Activated naive CD8-positive, alpha-beta T cell treated with anti-CD3 and anti-CD28 coated beads, Interleukin-2, amount 50 U/mL, for 16 hours (primary cell): ENCODE measurements around the gene CDC26.
"Not testable (repeated sequence)": the region's sequence is repeated elsewhere in the genome, so short reads cannot be mapped to it uniquely, and the experiment has no call there.

Experiments
- DNase-seq: peaks from one replicate; pipeline ENCODE4 v3.0.0-alpha.2; 2020; ENCODE audit warnings: low read depth, low spot score

The CDC26 gene

DNA sequence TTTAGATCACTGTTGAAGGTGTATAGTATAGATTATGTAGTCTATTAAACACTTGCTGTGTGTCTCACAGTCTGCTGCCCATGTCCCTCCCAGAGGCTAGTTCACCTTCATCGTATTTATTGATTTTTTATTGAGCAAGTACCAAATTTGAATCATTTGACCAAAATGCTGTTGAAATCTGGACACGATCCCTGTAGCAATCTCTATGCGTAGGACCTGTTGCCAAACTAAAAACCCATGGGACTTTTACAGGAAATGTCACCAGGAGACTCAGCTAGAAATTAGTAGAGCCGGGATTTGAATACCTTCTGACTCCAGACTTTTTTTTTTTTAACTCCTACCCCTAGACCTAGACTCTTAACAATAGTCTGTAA lies 36.5 kb downstream of the CDC26 start:
- no peak for DNase-seq

DNA sequence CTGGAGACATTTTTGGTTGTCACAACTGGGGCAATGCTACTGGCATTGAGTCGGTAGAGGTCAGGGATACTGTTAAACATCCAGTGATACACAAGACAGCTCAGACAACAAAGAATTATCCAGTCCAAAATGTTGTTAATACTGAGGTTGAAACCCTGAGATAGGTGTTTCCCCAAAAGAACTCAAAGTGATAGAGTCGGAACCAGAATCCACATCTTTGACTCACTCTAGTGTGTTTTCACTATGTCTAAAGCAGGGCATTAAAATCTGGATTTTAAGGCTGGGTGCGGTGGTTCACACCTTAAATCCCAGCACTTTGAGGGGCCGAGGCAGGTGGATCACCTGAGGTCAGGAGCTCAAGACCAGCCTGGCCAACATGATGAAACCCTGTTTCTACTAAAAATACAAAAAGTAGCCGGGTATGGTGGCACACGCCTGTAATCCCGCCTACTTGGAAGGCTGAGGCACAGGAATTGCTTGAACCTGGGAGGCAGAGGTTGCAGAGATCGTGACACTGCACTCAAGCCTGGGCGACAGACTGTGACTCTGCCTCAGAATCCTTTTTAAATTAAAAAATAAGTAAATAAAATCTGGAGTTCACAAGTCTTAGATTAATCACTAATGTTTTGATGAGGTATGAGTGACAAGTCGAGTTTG lies 37.0 kb downstream of the CDC26 start:
- DNase-seq, result no peak

DNA sequence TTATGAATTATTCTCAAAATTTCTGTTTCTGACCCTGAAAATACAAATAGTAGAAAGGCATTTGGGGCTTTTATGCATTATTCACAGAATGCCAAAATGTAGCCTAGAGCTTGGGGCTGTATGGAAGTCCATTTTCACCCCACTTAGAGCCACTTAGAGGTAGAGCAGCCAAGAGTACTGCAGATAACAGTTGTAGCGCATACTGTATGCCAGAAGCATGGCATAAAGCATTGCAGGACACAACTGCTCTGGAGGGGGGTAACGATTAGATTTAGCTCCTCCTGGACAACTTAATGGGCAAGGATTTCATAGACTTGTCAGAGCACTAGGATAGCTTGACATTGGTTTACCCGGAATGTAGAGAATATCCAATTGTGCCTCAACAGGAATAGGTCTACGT lies 38.3 kb downstream of the CDC26 start:
- DNase-seq, result no peak

DNA sequence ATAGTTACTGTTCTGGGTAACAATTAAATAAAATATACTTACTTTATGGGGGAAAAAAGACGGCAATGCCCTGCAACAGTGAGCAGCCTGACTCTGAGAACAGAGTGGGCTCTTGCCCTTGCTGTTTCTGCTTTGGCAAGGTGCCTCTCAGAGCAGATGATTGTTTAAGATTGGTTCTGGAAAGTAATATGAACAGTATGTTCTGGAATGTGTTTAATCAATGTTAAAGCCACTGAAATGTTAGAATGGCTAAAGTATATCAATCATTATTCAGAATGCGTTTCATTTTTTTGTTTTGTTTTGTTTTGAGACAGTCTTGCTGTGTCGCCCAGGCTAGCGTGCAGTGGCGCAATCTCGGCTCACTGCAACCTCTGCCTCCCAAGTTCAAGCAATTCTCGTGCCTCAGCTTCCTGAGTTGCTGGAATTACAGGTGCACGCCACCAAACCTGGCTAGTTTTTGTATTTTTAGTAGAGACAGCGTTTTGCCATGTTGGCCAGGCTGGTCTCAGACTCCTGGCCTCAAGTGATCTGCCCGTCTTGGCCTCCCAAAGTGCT lies 39.6 kb downstream of the CDC26 start:
- DNase-seq, result not testable (repeated sequence)

DNA sequence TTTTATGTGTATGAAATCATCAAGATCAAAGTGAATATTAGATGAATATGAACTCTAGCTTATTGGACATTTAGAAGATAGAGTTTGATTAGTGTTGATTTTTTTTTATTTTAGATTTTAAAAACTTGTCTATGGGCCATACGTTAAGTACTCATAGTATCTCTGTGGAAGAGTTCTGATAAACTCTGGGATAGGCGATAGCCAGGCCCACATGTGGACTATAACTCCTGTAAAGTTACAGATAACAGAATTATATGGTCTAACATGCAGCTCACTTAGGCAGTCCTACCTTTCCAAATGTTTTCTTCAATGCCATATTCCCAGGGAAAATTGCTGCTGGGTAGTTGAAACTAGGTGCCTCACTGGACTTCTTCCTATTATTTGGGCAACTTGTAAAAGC lies 43.7 kb downstream of the CDC26 start:
- DNase-seq, result no peak

DNA sequence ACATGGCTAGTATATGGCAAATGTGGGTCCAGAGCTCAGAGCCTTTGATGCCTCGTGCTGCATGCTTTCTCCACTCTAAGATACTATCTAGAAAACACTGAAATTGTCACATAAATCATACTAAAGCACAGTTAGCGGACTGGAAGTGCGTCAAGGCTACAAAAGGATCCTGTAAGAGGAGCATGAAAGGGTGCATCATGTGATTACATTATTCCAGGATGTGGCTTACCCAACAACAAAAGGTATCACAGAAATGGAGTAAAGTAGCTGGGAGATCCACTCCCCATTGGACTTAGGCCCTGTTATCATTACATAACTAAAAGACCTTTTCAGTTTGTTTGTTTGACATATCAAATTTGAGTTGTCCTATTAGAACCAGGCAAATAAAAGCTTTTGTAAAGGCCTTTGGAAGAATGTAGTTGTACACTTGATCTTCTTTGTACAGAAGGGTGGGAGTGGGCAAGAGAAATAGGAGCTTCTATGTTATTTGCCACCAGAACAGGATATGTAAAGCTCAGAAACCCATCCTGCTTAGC lies 47.2 kb downstream of the CDC26 start:
- no peak for DNase-seq

DNA sequence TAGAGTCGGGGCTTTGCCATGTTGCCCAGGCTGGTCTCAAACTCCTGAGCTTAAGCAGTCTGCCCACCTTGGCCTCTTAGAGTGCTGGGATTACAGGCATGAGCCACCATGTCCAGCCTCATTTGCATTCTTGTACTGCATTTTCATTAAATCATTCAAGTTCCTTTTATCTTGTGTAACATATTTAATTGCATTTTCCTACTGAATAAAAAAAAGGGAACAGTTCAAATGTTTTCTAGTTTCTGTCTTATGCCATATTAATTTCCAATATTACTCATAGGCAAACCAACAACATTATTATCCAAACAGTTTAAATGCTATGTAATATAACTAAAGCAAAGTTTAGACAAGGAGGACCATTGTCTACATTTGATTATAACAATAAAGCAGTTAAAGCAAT lies 47.9 kb downstream of the CDC26 start:
- no peak for DNase-seq

DNA sequence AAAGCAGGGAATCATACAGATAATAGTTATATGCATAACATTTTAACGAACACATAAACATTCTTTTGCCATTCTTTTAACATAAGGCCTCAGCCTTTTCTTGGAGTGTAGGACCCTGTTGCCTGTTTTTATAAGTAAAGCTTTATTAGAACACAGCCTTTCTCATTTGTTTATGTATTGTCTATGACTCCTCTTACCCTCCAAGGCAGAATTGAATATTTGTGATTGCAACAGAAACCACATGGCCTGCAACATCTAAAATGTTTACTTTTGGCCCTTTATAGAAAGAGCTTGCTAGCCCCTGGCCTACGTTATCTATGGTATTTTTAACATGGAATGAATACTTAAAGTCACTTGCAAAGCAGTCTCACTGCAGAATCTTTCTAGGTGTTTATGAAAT lies 51.4 kb downstream of the CDC26 start:
- no peak for DNase-seq

DNA sequence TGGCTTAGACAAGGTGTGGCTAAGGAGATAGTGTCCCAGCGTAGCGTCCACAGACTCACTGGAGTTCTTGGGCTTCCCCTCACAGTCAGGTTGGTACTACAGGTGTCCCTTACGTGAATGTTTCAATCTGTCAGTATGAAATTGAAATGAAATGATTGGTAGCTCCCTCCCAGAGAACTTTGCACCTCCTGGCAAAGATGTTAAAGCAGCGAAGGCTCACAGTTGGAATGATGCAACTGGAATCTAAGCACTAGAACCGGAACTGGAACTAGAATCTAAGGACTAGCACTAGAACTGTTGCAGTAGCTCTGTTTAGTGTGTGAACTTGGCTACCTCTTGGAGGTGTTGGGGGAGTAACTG lies 52.9 kb downstream of the CDC26 start:
- no peak for DNase-seq

DNA sequence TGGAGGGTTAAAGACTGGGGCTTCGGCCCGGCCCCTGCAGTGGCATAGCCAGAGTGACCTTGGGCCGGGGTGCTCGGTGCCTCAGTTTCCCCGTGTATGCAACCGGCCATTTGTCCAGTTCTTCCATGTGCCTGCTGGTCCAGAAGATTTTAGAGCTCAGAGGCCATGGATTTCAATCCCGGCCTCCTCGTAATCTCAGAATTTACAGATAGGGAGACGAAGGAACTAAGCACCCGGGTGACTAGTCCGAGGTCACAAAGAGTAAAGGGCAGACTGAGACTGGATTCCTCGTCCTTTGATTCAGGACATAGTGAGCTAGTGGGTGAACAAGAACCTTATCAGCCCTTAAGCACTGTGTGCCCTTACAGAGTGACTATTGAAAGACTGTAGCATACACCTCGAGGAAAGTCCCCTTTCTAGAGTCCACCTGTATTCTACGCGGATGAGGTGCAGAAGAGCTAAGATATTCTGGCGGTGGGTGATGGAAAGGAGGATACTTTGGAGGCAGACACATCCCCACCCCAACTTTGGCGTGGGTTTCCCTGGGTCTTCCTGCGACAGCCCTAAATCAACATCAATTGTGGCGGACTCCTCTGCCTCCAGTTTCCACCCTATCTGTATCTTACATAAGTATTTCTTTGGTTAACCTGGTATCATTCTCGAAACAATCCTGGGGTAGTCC lies 53.4 kb downstream of the CDC26 start:
- no peak for DNase-seq

DNA sequence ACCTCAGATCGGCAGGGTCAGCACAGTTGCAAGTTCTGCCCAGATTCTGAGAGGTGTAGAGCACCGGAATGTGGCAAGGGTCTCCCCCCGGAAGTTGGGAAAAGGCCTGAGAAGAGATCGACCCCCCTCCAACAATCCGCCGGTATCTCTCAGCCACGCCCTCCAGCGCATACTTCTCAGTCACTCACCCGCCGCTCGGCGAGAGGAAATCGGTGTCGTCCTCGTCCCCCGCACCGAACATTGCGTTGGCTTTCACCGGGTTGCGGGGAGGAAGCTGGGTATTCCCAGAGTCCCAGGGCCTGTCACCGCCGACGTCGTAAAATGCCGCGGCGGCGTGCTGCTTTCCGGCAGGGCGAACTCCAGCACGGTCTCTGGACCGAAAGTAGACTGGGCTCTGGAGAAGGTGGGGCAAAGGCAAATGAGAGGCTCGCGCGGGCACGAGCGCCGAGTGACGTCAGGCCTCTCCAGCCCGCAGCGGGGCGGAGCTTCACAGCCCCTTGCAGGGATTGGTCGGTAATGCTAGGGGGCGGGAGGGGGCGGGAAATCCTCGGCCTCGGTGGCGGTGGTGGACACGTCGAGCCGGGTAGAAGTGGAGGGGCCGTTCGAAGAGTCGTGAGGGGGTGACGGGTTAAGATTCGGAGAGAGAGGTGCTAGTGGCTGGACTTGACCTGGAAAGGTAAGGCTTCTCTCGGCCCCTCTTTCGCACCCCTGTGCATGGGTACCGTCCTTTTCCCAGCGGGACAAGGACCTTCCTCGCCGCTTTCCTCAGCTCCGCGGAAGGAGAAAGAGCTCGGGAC lies 54.2 kb downstream of the CDC26 start, which contains the start of the genes FKBP15 and SLC31A1:
Gene FKBP15, minus strand, starts transcription at position 275 of the 797 bp plus-strand sequence. Its CDS starts 34 bp downstream, at position 241.
Gene SLC31A1, plus strand, starts transcription at position 542 of the 797 bp plus-strand sequence. CDS start 34,605 bp downstream, outside the sequence.
- peak; percentile 92 for DNase-seq

DNA sequence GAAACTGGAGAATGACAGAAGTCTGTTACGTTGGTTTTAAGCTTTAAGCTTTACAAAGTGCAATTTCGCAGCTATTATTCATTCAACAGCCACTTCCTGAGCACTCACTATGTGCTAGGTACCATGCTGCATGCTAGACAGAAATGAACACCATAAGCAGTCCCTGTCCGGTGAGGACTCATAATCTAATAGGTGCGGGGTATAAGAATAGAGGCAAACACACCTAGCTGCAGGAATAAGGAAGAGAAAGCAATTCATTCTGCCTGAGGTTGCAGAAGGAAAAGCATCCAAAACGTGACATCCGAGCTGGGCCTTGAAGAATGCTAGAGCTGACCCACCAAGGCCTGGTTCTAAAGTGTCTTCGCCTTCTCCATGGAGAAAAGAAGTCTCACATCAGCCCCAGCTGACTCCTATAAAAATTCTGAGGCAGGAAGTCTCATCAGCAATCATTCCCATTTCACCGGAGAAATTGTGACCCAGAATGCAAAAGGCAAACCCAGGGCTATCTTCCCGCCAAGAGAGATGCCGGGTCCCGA lies 54.8 kb downstream of the CDC26 start:
- DNase-seq, result no peak

DNA sequence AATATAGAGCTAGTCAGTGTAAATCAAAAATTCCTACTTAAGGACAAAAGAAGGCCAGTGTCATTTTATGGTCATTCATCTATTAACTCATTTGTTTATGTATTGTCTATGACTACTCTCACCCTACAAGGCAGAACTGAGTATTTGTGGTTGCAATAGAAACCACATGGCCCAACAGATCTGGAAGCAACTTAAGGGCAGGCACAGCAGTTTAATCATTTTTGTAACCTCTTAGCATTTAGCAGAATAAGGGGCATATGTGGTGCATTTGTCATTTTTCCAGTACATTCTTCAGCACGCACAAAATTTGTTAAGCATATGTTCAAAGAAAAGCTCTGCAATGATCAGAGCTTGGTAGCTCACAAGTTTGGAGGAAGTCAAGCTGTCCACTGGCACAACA lies 55.4 kb downstream of the CDC26 start:
- DNase-seq, result no peak

DNA sequence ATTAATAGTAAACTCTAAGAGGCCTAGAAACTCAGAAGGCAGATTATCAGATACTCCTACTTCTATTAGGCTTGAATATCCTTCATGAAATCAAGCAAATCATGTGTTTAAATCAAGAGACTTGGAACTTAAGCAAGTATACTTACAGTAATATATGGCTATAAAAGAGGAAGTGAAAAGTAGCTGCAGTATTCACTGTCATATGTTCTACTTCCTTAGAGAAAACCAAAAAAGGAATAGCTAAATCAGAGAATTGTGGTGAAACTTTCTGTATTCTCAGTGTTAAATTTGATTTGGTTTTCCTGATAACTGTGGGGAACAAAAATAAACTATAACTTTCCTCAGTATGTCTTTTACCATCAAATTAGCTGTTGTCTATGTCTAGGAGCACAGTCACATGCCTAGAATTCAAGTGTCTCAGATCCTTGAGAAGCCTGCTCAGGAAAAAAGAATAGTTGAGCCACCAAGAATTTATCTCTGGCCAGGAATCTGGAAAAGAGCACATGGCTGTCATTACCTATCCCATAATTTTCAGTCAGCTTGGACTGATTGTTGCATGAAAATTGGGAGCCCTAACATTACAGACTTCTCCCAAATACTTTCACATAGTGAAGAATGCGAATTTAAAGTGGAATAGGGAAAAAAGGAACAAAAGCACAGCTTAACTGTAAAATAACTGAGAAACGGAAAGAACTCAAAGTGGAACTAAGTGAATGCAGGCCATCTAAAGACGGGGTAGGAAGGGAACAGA lies 56.0 kb downstream of the CDC26 start:
- DNase-seq, result no peak
